B cell (primary cell): ENCODE data around the gene ZFR2. TPM values are rescaled to one million over a fixed set of nuclear protein-coding genes. Genes with fewer than 3 reads are reported as not detected.

Source experiments
- ATAC-seq: fragments of 200-7000 bp; cut with Tn5 transposase; one replicate; pipeline ENCODE4 v1.10.0; 2021; ENCODE audit warnings: low read depth, mild to moderate bottlenecking, moderate number of reproducible peaks, moderate library complexity
- CTCF ChIA-PET: fragments of 350-600 bp; sonication (Branson Sonifier 250); formaldehyde crosslinking; loops from one replicate; lab custom pipeline; 2021; ENCODE audit warnings: antibody characterized with exemption, inconsistent platforms; lab: Charles Lee
- POLR2A ChIA-PET: fragments of 350-600 bp; sonication (Branson Sonifier 250); formaldehyde crosslinking; loops from one replicate; lab custom pipeline; 2021; ENCODE audit warnings: antibody characterized with exemption; lab: Charles Lee
- DNase-seq: peaks from one replicate; pipeline ENCODE4 v3.0.0; 2013
- H2AFZ ChIP-seq: 2 replicates; pipeline ENCODE4 v1.6.1; 2012; ENCODE audit warnings: mild to moderate bottlenecking, low read depth, low read length; ENCODE audit not compliant: insufficient read depth, poor library complexity, severe bottlenecking
- H3K27ac ChIP-seq, 2 donors: 1 replicate in 1 of 2; 2 replicates in 1 of 2; pipeline ENCODE4 v1.5.1; 2012 to 2013; ENCODE audit warnings: low read length in 2 of 2, mild to moderate bottlenecking in 2 of 2, moderate library complexity in 1 of 2
- H3K27me3 ChIP-seq, 4 experiments: fragments of 200-600 bp in 1 of 4; sonication (generic) in 1 of 4; replicated peaks in 1 of 4; 1 replicate in 2 of 4; 2 replicates in 2 of 4; pipeline versions ENCODE4 v1.6.1 to v1.7.0; 2013 to 2016; ENCODE audit warnings: low read length in 3 of 4, mild to moderate bottlenecking in 2 of 4, mixed read lengths in 1 of 4, moderate library complexity in 1 of 4; ENCODE audit not compliant: insufficient read depth in 4 of 4, control insufficient read depth in 3 of 4; ENCODE audit errors: control extremely low read depth in 1 of 4
- H3K36me3 ChIP-seq, 2 experiments: replicated peaks in 1 of 2; 1 replicate in 1 of 2; 2 replicates in 1 of 2; pipeline versions ENCODE4 v1.6.1 to v1.7.1; 2013; ENCODE audit warnings: low read length in 1 of 2; ENCODE audit not compliant: insufficient read depth in 2 of 2, control insufficient read depth in 1 of 2; ENCODE audit errors: control extremely low read depth in 1 of 2, extremely low read depth in 1 of 2
- H3K4me1 ChIP-seq, 2 donors: fragments of 200-600 bp in 1 of 2; sonication (generic) in 1 of 2; 1 replicate in 1 of 2; 2 replicates in 1 of 2; pipeline versions ENCODE4 v1.5.1 to v1.6.1; 2013 to 2017; ENCODE audit warnings: low read length in 2 of 2; ENCODE audit not compliant: control insufficient read depth in 2 of 2, insufficient read depth in 2 of 2
- H3K4me2 ChIP-seq: replicated peaks from 2 replicates; pipeline ENCODE3; 2012; ENCODE audit warnings: mild to moderate bottlenecking, low read depth, low read length; ENCODE audit not compliant: poor library complexity, severe bottlenecking
- H3K4me3 ChIP-seq, 5 experiments: fragments of 200-600 bp in 1 of 5; sonication (generic) in 1 of 5; 1 replicate in 3 of 5; 2 replicates in 2 of 5; pipeline versions ENCODE4 v1.5.1 to v1.7.0; 2011 to 2016; ENCODE audit warnings: low read length in 4 of 5, mild to moderate bottlenecking in 4 of 5, low read depth in 2 of 5, control low read depth in 1 of 5, moderate library complexity in 1 of 5; ENCODE audit not compliant: insufficient read depth in 1 of 5; ENCODE audit errors: control extremely low read depth in 1 of 5, extremely low read depth in 1 of 5
- H3K79me2 ChIP-seq: fragments of 200-600 bp; sonication (generic); one replicate; pipeline ENCODE4 v1.6.0; 2016; ENCODE audit warnings: low read length; ENCODE audit not compliant: control insufficient read depth, insufficient read depth
- H3K9ac ChIP-seq: fragments of 200-600 bp; sonication (generic); 2 replicates; pipeline ENCODE4 v1.6.1; 2017; ENCODE audit warnings: mild to moderate bottlenecking, low read length, moderate library complexity
- H3K9me3 ChIP-seq, 3 donors: one replicate each; pipeline versions ENCODE4 v1.6.1 to v1.7.1; 2013; ENCODE audit warnings: low read length in 2 of 3; ENCODE audit not compliant: control insufficient read depth in 2 of 3, insufficient read depth in 1 of 3; ENCODE audit errors: control extremely low read depth in 1 of 3
- H4K20me1 ChIP-seq: 2 replicates; pipeline ENCODE4 v1.6.0; 2012; ENCODE audit warnings: mild to moderate bottlenecking, low read length; ENCODE audit not compliant: insufficient read depth, control insufficient read depth, poor library complexity, severe bottlenecking
- H3K27ac Mint-ChIP-seq: one replicate; pipeline ENCODE4 v1.8.0; 2021; ENCODE audit warnings: mixed read lengths
- H3K27me3 Mint-ChIP-seq: one replicate; pipeline ENCODE4 v1.8.0; 2021; ENCODE audit warnings: mixed read lengths
- H3K4me1 Mint-ChIP-seq: one replicate; pipeline ENCODE4 v1.8.0; 2021; ENCODE audit warnings: mixed read lengths
- H3K4me3 Mint-ChIP-seq: one replicate; pipeline ENCODE4 v1.8.0; 2021; ENCODE audit warnings: mixed read lengths
- H3K9me3 Mint-ChIP-seq: one replicate; pipeline ENCODE4 v1.8.0; 2022; ENCODE audit warnings: mixed read lengths; ENCODE audit not compliant: insufficient read depth
- CTCF ChIP-seq: fragments of 200-600 bp; IDR thresholded peaks from one replicate; pipeline ENCODE4 v1.8.0; 2022; ENCODE audit warnings: antibody characterized with exemption, mild to moderate bottlenecking
- EZH2 ChIP-seq: IDR thresholded peaks from 2 replicates; pipeline ENCODE4 v1.6.1; 2012; ENCODE audit warnings: borderline replicate concordance, low read depth, mild to moderate bottlenecking, moderate library complexity, low read length; ENCODE audit not compliant: insufficient read depth, poor library complexity, severe bottlenecking
- WGBS: methylation state at CpG from one replicate; pipeline ENCODE4 v1.1.5; 2013; ENCODE audit warnings: missing lambda C conversion rate; ENCODE audit not compliant: insufficient coverage; 5-methylcytosine and 5-hydroxymethylcytosine counted together
- intact Hi-C: fragments of 100-400 bp; cut with micrococcal nuclease; formaldehyde crosslinking; loops from one replicate; pipeline ENCODE4 v1.10.0; 2022
- polyA plus RNA-seq: library from polyadenylated mRNA; depleted of rRNA; stranded (reverse); fragments of >200 nt; gene quantifications from 2 replicates; pipeline ENCODE4 v1.2.3, GENCODE V29; 2012
- total RNA-seq, 2 donors: library from RNA; stranded (reverse); fragments of 120-200 nt in 1 of 2; gene quantifications; 1 replicate in 1 of 2; 2 replicates in 1 of 2; pipeline versions ENCODE4 v1.2.3 to v1.2.4, GENCODE V29; 2013 to 2022

The ZFR2 gene
- total and polyA plus RNA-seq, 2 donors (not counting 1 experiment from before 2014, with no cell fraction given) = 0.36 to 0.39 TPM

- no peak for ATAC-seq
- H3K4me3 Mint-ChIP-seq = no peak overlapping the region
- H2AFZ ChIP-seq = no peak overlapping the region
- H3K9me3 Mint-ChIP-seq = no peaks in the 10 kb centered on the region
- DNase-seq = no peak
- no peak overlapping the region for H3K4me2 ChIP-seq
- no peaks in the 10 kb centered on the region for H4K20me1 ChIP-seq
- no peak overlapping the region for H3K4me3 ChIP-seq
- peaks cover 0 to 17% (median 6%) of the 10 kb centered on the region in 3 donors for H3K9me3 ChIP-seq
- H3K4me1 Mint-ChIP-seq = peaks cover 17% of the 10 kb centered on the region
- H3K27me3 Mint-ChIP-seq = peaks cover 3% of the 10 kb centered on the region
- no peak overlapping the region for H3K27ac ChIP-seq
- H3K27me3 ChIP-seq = peaks cover 0 to 4% (median 0%) of the 10 kb centered on the region in 4 experiments
- CTCF ChIA-PET = interaction anchor here (0.7 to 1.5 kb wide), 2 partner anchors 33 to 1608 kb away, joined by 3 to 4 read pairs; no protein-coding TSS in a partner anchor
- WGBS = 56% methylated on average over 11 of the region's 16 CpGs
- H3K4me1 ChIP-seq = peaks cover 11 to 13% of the 10 kb centered on the region in 2 donors
- H3K36me3 ChIP-seq = no peaks in the 10 kb centered on the region
- no peak overlapping the region for H3K9ac ChIP-seq
- H3K27ac Mint-ChIP-seq = no peak overlapping the region
- no peak for TF ChIP-seq CTCF
- no peak for TF ChIP-seq EZH2
- intact Hi-C loops = no loop called here
- POLR2A ChIA-PET = no interaction called here
- H3K79me2 ChIP-seq = no peaks in the 10 kb centered on the region
Measured at GRCh38 chr19:3788996-3789778, 79.7 kb downstream of the ZFR2 start.
